Hematopoietic multipotent progenitor cell treated with erythropoietin and hydrocortisone succinate and interleukin-3 and kit ligand, for 8 days (in vitro differentiated cells): Measurements from ENCODE around the gene OR6Q1.

Experiments used
- DNase-seq: peaks from one replicate; pipeline ENCODE4 v3.0.0-alpha.2; 2015

OR6Q1 gene

GRCh38 chr11:58058276-58059006, 27.7 kb downstream of the OR6Q1 start:
- DNase-seq: no peak

DNA sequence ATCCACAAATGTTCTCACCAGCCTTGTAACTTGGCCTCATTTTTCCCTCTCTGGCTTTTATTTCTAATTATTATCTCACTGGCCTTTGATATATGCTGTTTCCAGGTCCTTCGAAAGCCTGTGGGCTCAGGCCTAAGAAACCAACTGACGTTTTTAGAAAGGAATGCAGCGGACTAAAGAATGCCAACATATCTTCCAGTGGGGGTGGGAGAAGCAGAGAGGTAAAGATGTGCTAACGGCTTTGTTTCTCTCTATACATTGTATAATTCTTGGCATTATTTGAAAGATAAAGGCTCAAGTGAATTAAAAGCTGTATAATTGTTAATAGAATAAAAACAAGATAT, 28.2 kb downstream of the OR6Q1 start:
- DNase-seq: no peak

- no peak for DNase-seq
These were observed 29.8 kb downstream of the OR6Q1 start for GRCh38 chr11:58060535-58060934.

- no peak for DNase-seq
These were observed 30.4 kb downstream of the OR6Q1 start for GRCh38 chr11:58060939-58061672.

- no peak for DNase-seq
These were observed 31.1 kb downstream of the OR6Q1 start for GRCh38 chr11:58061813-58062212.

GRCh38 chr11:58067685-58068084, 36.9 kb downstream of the OR6Q1 start:
- DNase-seq: no peak

DNA sequence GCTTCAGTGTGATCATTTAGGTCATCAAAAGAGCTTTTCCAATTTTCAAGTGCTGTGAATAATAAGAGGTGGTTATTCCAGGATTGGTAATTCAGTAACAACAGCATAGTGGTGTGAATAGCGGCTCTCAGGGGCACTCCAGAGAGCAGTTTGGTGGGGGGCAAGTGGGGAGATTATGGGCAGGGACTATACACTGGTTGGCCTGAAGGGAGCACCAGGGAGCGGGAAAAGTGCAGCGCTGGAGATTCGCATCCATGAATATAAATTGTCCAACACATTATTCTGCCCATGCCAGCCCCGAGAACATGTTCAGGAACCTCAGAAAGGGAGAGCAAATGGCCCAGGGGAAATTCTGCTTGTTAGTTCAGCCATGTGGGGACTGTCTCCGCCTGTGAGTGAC, 37.9 kb downstream of the OR6Q1 start:
- no peak for DNase-seq

- DNase-seq: no peak
These were observed 39.8 kb downstream of the OR6Q1 start for GRCh38 chr11:58070585-58070984.

DNA sequence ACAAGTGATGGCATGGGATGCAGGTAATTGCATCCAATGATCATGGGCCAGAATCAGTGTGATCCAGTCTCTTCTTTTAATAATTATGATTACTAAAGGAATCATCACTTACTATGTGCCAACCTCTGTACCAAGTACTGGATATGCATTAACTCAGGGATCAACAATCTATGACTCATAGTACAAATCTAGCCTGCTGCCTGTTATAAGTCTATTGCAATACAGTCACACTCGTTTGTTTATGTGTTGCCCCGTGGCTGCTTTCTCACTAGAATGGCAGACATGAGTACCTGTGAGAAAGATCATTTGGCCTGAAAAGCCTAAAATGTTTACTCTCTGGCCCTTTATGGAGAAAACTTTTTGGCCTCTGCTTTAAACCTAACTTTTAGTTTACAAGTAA, 45.0 kb downstream of the OR6Q1 start:
- DNase-seq: no peak
